PC-9 (cell line): ENCODE results near the gene FRMD8. TPM values are rescaled to one million over a fixed set of nuclear protein-coding genes. Genes with fewer than 3 reads are reported as not detected.
A peak's percentile ranks its signal among the peaks of the same experiment; 100 is the strongest.

ENCODE experiments used
- BruUV-seq: library from RNA; stranded (reverse); fragments of 400-500 nt; replicated peaks from 2 replicates; lab custom pipeline; 2021; lab: Mats Ljungman, UMichigan
- CTCF ChIA-PET: fragments of 300-600 bp; sonication (Branson Sonifier 250); formaldehyde crosslinking; loops from one replicate; lab custom pipeline; 2022; ENCODE audit warnings: antibody characterized with exemption; lab: Charles Lee
- POLR2A ChIA-PET: fragments of 300-600 bp; sonication (Branson Sonifier 250); formaldehyde crosslinking; loops from one replicate; lab custom pipeline; 2022; ENCODE audit warnings: antibody characterized with exemption; ENCODE audit not compliant: unreplicated experiment; lab: Charles Lee
- DNase-seq, 2 experiments: peaks; one replicate each; pipeline versions ENCODE4 v3.0.0 to v3.0.0-alpha.2; 2015 to 2022; ENCODE audit warnings: mixed read lengths in 1 of 2
- H2AFZ ChIP-seq: fragments of 200-600 bp; sonication (generic); 2 replicates; pipeline ENCODE4 v1.8.1; 2017; ENCODE audit warnings: antibody characterized with exemption
- H3F3A ChIP-seq: fragments of 200-600 bp; sonication (generic); 2 replicates; pipeline ENCODE4 v1.8.1; 2017; ENCODE audit warnings: antibody characterized with exemption, mild to moderate bottlenecking, low read depth; ENCODE audit not compliant: insufficient read depth
- H3K27ac ChIP-seq: fragments of 200-600 bp; sonication (generic); 2 replicates; pipeline ENCODE4 v1.6.1; 2016; ENCODE audit warnings: mixed run types
- H3K27me3 ChIP-seq: fragments of 200-600 bp; sonication (generic); 2 replicates; pipeline ENCODE4 v1.6.1; 2016; ENCODE audit warnings: low read depth, mixed run types; ENCODE audit not compliant: insufficient read depth
- H3K36me3 ChIP-seq: fragments of 200-600 bp; sonication (generic); 2 replicates; pipeline ENCODE4 v1.6.1; 2016; ENCODE audit warnings: low read depth, mixed run types
- H3K4me1 ChIP-seq: fragments of 200-600 bp; sonication (generic); replicated peaks from 2 replicates; pipeline ENCODE4 v1.6.1; 2016; ENCODE audit warnings: mixed run types; ENCODE audit not compliant: insufficient read depth
- H3K4me2 ChIP-seq: fragments of 200-600 bp; sonication (generic); 2 replicates; pipeline ENCODE4 v1.6.1; 2017; ENCODE audit warnings: mixed run types
- H3K4me3 ChIP-seq: fragments of 200-600 bp; sonication (generic); 2 replicates; pipeline ENCODE4 v1.6.1; 2016; ENCODE audit warnings: mixed run types
- H3K79me2 ChIP-seq: fragments of 200-600 bp; sonication (generic); 2 replicates; pipeline ENCODE4 v1.6.1; 2017; ENCODE audit warnings: low read depth, mixed run types
- H3K9me2 ChIP-seq: fragments of 200-600 bp; sonication (generic); 2 replicates; pipeline ENCODE4 v1.8.1; 2017; ENCODE audit warnings: mild to moderate bottlenecking; ENCODE audit not compliant: insufficient read depth
- H3K9me3 ChIP-seq: fragments of 200-600 bp; sonication (generic); 2 replicates; pipeline ENCODE4 v1.8.1; 2016; ENCODE audit warnings: low read depth; ENCODE audit not compliant: insufficient read depth
- H4K20me1 ChIP-seq: fragments of 200-600 bp; sonication (generic); 2 replicates; pipeline ENCODE4 v1.8.1; 2017; ENCODE audit not compliant: insufficient read depth
- EZH2 ChIP-seq: fragments of 200-600 bp; sonication (generic); IDR thresholded peaks from 2 replicates; pipeline ENCODE4 v1.8.0; 2017; ENCODE audit warnings: antibody characterized with exemption, low read depth
- intact Hi-C: fragments of 100-400 bp; cut with micrococcal nuclease; formaldehyde crosslinking; loops from one replicate; pipeline ENCODE4 v1.10.0; 2022; ENCODE audit not compliant: unreplicated experiment
- total RNA-seq: library from RNA; stranded (reverse); gene quantifications from 2 replicates; pipeline ENCODE4 v1.2.3, GENCODE V29; 2021
- TF ChIP-seq, protein P1 (sequence below): fragments of 200-600 bp; sonication (generic); conservative IDR thresholded peaks from 2 replicates; pipeline ENCODE4 v1.6.1; 2017; ENCODE audit warnings: mixed run types, antibody characterized with exemption, mild to moderate bottlenecking, moderate library complexity

Gene FRMD8
- total RNA-seq, 1 experiment from 2014 or later, result 32.4 TPM

DNA sequence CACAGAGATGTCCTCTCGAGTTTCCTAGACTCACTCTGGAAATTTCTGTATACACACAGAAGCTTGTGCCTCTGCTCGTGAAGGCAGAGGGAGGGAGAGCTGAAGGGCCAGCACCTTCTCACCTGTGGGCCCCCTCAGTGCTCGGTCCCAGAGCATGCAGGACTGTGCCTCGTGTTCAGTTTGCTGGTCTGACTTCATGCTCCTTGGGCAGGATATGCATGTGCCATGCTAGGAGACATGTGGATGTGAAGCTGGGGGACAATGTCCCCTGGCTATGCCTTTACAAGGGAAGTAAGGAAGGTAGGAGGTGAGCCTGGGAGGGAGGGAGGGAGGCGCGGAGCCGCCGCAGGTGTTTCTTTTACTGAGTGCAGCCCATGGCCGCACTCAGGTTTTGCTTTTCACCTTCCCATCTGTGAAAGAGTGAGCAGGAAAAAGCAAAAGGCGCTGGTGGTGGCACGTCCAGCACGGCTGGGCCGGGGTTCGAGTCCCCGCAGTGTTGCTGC, 58.7 kb downstream of the FRMD8 start:
- Histone ChIP-seq H3K9me2 (no peaks in the 10 kb centered on the region), H2AFZ (no peak overlapping the region), H3K9me3 (no peaks in the 10 kb centered on the region), H3K27me3 (no peaks in the 10 kb centered on the region), H3K79me2 (peaks cover 30% of the 10 kb centered on the region), H3F3A (peaks cover 85% of the 10 kb centered on the region), H4K20me1 (peaks cover 39% of the 10 kb centered on the region), H3K4me2 (no peak overlapping the region), H3K4me3 (no peak overlapping the region), H3K4me1 (peaks cover 28% of the 10 kb centered on the region), H3K36me3 (peaks cover 16% of the 10 kb centered on the region), H3K27ac (no peak overlapping the region)
- intact Hi-C loops, result no loop called here
- DNase-seq, result peak in 1 of 2 experiments; percentile 34
- POLR2A ChIA-PET, result interaction anchor here (0.5 to 0.6 kb wide), 3 partner anchors 17 to 47 kb away, joined by 3 to 8 read pairs (median 3); no protein-coding TSS in a partner anchor
- TF ChIP-seq EZH2, result no peak
- TF ChIP-seq, protein P1, sequence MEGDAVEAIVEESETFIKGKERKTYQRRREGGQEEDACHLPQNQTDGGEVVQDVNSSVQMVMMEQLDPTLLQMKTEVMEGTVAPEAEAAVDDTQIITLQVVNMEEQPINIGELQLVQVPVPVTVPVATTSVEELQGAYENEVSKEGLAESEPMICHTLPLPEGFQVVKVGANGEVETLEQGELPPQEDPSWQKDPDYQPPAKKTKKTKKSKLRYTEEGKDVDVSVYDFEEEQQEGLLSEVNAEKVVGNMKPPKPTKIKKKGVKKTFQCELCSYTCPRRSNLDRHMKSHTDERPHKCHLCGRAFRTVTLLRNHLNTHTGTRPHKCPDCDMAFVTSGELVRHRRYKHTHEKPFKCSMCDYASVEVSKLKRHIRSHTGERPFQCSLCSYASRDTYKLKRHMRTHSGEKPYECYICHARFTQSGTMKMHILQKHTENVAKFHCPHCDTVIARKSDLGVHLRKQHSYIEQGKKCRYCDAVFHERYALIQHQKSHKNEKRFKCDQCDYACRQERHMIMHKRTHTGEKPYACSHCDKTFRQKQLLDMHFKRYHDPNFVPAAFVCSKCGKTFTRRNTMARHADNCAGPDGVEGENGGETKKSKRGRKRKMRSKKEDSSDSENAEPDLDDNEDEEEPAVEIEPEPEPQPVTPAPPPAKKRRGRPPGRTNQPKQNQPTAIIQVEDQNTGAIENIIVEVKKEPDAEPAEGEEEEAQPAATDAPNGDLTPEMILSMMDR, result no peak
- BruUV-seq, result no TSS peak
- CTCF ChIA-PET, result no interaction called here

DNA sequence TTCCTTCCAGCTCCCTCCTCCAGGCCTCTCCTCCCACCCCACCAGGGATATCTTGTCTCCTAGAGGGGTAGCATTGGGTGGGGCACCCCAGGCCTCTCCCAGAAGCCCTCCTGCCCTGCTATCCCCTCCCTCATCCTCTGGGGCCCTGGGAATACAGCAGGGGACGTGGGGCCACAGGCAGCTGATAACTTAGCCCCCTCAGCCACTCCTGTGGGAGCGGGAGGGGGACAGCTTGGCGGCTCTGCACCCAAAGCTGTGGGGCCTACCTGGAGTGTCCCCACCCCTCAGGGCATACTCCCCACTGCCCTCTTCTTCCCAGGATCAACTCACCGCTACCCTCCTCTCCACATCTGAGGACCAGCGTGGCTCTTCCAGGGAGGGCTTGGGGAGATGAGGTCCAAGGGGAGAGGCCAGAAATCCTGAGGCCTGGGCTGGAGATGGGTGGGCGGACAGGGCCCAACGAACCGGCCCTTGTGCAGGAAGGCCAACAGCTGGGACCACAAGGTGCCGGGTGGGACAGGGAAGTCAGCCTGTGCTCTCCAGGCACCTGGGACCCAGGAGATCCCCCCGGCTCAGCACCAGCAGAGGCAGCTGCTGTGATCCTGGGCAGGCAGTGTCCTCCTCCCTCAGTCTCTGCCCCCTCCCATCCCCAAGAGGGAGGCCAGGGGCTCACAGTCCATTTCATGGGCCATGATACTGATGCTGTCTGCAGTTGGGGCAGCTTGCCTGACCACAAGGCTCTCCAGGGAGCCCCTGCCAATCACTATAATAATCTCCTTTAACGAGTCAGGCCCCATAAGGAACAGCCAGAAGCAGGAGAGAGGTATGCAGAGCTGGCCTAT, 59.4 kb downstream of the FRMD8 start:
- no peak overlapping the region for H3K4me3 ChIP-seq
- H3K27me3 ChIP-seq, result no peaks in the 10 kb centered on the region
- peaks cover 78% of the 10 kb centered on the region for H3F3A ChIP-seq
- TF ChIP-seq, protein P1, result no peak
- no peak for TF ChIP-seq EZH2
- no peaks in the 10 kb centered on the region for H3K9me2 ChIP-seq
- peaks cover 24% of the 10 kb centered on the region for H3K4me1 ChIP-seq
- H4K20me1 ChIP-seq, result peaks cover 32% of the 10 kb centered on the region
- no TSS peak for BruUV-seq
- H3K79me2 ChIP-seq, result peaks cover 23% of the 10 kb centered on the region
- H2AFZ ChIP-seq, result no peak overlapping the region
- H3K36me3 ChIP-seq, result peaks cover 16% of the 10 kb centered on the region
- H3K4me2 ChIP-seq, result no peak overlapping the region
- no peaks in the 10 kb centered on the region for H3K9me3 ChIP-seq
- POLR2A ChIA-PET, result interaction anchor here (0.5 to 1.3 kb wide), 7 partner anchors 9 to 175 kb away, joined by 3 to 13 read pairs (median 3); partner anchors contain the start of gene DPF2
- CTCF ChIA-PET, result interaction anchor here (0.6 to 0.7 kb wide), 2 partner anchors 134 to 475 kb away, joined by 3 to 4 read pairs; no protein-coding TSS in a partner anchor
- intact Hi-C loops, result no loop called here
- peak in 1 of 2 experiments; percentile 34 for DNase-seq
- H3K27ac ChIP-seq, result peak overlapping the region; percentile 2; the same call in 1 of the 2 replicates

DNA sequence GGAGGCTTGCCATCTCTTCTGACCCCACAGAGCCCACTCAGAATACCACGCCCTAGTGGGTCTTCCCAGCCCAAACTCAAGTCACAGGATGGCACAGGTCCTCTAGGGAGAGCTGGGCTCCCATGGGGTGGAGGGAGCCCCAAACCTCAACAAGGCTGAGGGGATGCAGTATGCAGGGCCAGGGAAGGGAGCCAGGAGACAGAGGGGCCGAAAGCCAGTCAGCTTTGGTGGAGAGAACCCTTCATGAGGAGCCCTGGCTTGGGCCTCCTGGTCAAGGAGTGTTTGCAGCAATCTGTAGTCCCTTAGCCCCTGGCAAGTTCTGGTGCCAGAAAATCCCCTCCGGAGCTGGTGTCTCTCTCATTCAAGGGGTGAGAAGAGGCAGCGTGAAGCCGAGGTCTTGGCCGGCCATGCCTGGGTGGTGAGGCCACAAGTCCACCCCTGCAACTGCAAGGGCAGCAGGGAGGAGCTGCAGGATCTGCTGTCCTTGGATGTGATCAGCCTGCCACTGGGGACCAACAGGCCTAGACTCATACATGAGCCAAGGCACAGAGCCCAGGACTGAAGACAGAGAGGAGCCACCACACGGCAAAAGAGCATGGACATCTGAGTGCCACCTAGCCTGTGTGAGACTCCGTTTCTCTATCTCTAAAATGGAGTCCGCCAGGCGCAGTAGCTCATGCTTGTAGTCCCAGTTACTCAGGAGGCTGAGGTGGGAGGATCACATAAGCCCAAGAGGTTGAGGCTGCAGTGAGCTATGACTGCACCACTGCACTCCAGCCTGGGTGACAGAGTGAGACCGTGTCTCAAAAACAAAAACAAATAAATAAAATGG, 60.2 kb downstream of the FRMD8 start:
- CTCF ChIA-PET, result interaction anchor here (0.6 to 1.1 kb wide), 4 partner anchors 30 to 984 kb away, joined by 3 to 4 read pairs (median 3); no protein-coding TSS in a partner anchor
- DNase-seq, result peak; percentile 30 to 50
- TF ChIP-seq EZH2, result no peak
- TF ChIP-seq, protein P1, result no peak
- POLR2A ChIA-PET, result interaction anchor here (0.6 to 1.3 kb wide), 7 partner anchors 8 to 176 kb away, joined by 3 to 5 read pairs (median 3); no protein-coding TSS in a partner anchor
- no peaks in the 10 kb centered on the region for H3K9me2 ChIP-seq
- H3K4me1 ChIP-seq, result peaks cover 15% of the 10 kb centered on the region
- H2AFZ ChIP-seq, result no peak overlapping the region
- H3K9me3 ChIP-seq, result no peaks in the 10 kb centered on the region
- H4K20me1 ChIP-seq, result peaks cover 24% of the 10 kb centered on the region
- peak overlapping the region; percentile 2; the same call in 1 of the 2 replicates for H3K27ac ChIP-seq
- no peak overlapping the region for H3K4me3 ChIP-seq
- intact Hi-C loops, result no loop called here
- H3K4me2 ChIP-seq, result no peak overlapping the region
- H3K36me3 ChIP-seq, result peaks cover 16% of the 10 kb centered on the region
- BruUV-seq, result no TSS peak
- H3K27me3 ChIP-seq, result no peaks in the 10 kb centered on the region
- peaks cover 15% of the 10 kb centered on the region for H3K79me2 ChIP-seq
- H3F3A ChIP-seq, result peaks cover 70% of the 10 kb centered on the region
